Right lung (tissue), 10 donors: ENCODE results near the gene QRFPR. TPM values are rescaled to one million over a fixed set of nuclear protein-coding genes. Genes with fewer than 3 reads are reported as not detected.
"Not testable (repeated sequence)": the region's sequence is repeated elsewhere in the genome, so short reads cannot be mapped to it uniquely, and the experiment has no call there.

Experiments used
- DNase-seq, 2 donors: peaks; one replicate each; pipeline ENCODE4 v3.0.0-alpha.2; 2013
- long read RNA-seq, 8 donors: transcript quantifications; one replicate each; lab custom pipeline, GENCODE V29; 2026
- polyA plus RNA-seq, 5 donors: library from polyadenylated mRNA; unstranded; fragments of 120-200 nt; gene quantifications; one replicate each; pipeline versions ENCODE4 v1.2.1 to v1.2.3, GENCODE V29; 2013; ENCODE audit warnings: inconsistent platforms in 1 of 5, low replicate concordance in 1 of 5; ENCODE audit not compliant: insufficient read length in 5 of 5, insufficient read depth in 1 of 5

The QRFPR gene
- 1 to 10 TPM in 4 of 5 donors, under 1 TPM in 1; 0.73 to 3.7 (median 2.5) TPM for polyA plus RNA-seq
- long read RNA-seq, donor 1, result 0 reads
- long read RNA-seq, donor 2, result 0 reads
- long read RNA-seq, donor 3, result 0 reads
- long read RNA-seq, donor 4, partial matches to known transcripts, result 0 of 1 reads
- long read RNA-seq, donor 4, other reads (novel, unspliced or antisense), result 0 of 1 reads
- long read RNA-seq, donor 5, partial matches to known transcripts, result 0 of 1 reads
- long read RNA-seq, donor 5, other reads (novel, unspliced or antisense), result 0 of 1 reads
- long read RNA-seq, donor 6, partial matches to known transcripts, result 0 of 2 reads
- long read RNA-seq, donor 6, other reads (novel, unspliced or antisense), result 0 of 2 reads
- long read RNA-seq, donor 7, partial matches to known transcripts, result 0 of 1 reads
- long read RNA-seq, donor 7, other reads (novel, unspliced or antisense), result 0 of 1 reads
- long read RNA-seq, donor 8, partial matches to known transcripts, result 0 of 2 reads
- long read RNA-seq, donor 8, other reads (novel, unspliced or antisense), result 0 of 2 reads

DNA sequence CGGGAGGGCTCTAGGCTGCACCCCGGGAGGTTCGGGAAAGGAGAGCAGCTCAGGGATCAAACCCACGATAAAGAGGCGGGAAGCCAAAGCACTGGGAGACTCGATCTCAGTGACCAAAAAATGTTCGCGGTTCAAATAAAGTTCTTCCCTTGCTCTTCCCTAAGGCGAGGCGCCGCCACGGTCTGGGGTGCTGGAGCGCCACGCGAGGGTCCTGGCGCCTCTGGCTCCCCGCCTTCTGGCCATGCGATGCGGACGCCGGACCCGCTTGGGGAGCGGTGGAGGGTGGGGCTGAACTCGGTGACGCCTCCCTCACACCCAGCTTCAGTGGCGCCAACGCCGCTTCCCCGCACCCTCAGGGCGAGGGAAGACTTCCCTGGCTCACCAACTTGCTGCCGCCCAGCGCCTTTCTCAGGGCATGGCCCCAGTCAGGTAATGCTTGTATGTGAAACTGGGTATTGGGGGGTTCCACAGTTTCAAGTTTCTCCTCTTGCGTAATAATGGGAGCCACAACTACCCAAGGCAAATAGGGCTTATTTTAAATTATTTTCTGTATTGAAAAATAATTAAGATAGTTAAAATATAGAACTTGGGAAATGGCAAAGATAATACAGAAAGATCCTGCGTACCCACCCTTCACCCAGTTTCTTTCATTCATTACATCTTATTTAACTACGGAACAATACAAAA is at the start of gene QRFPR:
Gene QRFPR, minus strand, starts transcription at position 243 of the 687 bp plus-strand sequence. CDS start 371 bp downstream, outside the sequence.
- DNase-seq, result peak in 1 of 2 donors; percentile 21

DNA sequence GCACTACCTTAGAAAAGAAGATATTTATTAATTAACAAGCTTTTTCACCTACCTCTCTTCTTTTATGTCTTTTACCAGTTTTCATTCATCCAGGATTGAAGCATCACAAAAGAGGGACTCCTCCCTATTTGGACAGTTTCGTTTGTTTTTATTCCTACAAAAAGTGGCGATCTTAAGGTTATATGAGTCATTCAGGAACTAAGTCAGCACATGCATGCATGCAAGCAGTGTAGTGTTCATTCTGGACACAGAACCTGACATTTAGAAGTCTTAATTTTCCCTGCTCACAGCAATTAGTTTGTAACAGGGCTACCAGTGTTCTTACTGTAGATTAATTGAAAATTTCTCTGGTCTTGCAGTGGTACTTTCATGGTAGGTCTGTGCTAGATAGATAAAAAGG is 47.9 kb upstream of the QRFPR start:
- DNase-seq, result no peak

DNA sequence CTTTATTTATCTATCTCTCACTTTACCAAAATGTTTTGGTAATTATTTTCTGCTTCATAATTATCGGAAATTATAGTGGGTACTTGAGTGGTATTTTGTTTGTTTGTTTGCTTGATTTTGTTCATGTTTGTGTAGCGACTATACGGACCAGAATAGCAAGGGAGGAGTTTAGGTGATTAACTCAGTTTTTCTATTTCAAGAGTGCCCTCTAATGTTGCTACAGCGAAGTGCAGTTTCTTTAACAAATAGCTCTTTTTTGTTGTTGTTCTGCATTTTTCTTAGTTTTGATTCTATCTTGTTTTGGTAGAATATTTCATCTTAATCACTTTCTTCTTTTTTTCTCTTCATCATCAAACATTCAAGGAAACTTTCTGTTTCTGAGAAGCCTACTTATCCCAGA is 40.8 kb upstream of the QRFPR start:
- peak in 1 of 2 donors; percentile 1 for DNase-seq

DNA sequence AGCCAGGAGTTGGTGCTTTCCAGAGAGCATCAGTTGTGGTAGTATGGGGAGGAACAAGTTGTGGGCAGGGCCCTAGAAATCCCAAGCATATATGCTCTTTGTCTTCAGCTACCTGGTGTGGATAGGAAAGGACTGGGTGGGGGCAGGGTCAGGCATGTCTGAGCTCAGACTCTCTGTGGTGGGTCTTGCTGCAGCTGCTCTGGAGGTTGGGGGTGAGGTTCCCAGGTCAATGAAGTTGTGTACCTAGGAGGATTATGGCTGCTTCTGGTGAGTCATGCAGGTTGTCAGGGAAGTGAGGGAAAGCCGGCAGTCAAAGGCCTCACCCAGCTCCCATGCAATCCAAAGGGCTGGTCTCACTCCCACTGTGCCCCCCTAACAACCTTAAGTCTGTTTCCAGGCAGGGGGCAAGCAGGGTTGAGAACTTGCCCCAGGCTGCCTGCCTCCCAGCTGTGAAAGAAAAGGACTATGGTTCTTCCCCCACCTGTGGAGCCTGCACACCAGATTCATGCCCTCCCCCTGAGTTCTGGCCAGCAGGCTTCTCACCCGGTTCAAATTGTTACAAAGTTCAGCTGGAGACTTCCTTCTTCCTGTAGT is 30.4 kb upstream of the QRFPR start:
- no peak for DNase-seq

DNA sequence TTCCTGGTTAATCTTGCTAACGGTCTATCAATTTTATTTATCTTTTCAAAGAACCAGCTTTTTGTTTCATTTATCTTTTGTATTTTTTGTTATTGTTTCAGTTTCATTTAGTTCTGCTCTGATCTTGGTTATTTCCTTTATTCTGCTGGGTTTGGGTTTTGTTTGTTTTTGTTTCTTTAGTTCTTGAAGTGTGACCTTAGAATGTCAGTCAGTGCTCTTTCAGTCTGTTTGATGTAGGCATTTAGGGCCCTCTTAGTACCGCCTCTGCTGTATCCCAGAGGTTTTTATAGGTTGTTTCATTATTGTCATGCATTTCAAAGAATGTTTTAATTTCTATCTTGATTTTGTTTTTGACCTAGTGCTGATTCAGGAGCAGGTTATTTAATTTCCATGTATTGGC is 27.7 kb upstream of the QRFPR start:
- not testable (repeated sequence) for DNase-seq

DNA sequence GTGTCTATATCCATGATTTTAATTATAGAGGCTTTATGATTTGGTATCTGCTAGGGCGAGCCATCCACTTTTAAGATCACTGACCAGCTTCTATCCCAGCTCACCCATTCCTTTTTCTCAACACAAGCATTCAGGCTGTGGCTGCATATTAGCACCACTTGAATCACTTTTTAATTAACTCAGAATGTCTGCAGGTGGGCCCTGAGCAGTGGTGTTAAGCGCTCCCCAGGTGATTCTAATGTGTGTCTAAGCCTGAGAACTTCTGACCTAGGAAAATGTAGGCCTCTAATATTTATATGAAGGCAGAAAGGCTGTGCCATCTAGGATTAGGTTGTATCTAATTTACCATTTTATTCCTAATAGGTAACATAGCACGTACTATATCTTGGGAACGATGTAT is 19.8 kb upstream of the QRFPR start:
- no peak for DNase-seq

DNA sequence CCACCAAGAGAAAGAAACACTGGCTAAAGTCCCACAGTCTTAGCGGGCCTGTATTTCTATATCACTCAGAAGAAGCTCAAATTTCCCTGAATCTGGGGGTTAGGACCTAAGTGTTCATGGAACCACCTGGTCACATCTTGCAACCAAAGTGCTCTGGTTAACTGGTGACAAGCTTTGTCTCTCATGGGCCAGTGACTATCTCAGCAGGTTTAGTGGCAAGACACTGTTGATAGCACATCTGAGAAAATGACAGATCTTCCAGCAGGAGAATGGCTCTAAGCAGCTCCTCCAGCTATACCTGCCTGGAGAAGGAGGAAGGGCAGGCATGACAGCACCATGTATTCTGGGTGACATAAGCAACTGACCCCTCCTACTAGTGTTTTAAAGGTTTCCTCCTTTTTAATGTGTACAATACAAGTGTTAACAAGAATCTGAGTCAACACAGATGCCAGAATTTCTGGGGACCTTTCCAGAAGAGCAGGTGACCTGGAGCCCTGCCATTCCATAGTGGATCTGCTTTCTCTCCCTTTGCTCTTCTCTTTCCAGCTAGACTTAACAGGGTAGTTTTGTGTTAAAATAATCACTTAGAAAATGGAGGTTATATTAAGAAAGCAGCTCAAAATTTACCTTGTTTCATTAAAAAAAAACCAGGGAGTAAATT is 17.3 kb upstream of the QRFPR start:
- DNase-seq, result no peak

DNA sequence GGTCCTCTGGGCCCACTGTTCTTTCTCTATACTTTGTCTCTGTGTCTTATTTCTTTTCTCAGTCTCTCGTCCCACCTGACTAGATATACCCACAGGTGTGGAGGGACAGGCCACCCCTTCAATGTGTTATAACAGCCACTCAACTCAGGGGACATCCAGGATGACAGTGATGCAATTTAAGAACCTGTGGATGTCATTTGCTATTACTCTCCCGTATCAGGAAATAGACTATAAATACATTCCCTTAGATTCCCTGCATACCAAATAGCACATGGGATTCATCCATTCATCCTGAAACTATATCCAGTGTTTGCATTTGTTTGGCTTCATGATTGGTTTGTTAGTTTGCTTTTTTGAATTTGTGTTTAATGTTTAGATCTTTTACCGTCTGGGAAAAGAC is 16.6 kb upstream of the QRFPR start:
- no peak for DNase-seq

DNA sequence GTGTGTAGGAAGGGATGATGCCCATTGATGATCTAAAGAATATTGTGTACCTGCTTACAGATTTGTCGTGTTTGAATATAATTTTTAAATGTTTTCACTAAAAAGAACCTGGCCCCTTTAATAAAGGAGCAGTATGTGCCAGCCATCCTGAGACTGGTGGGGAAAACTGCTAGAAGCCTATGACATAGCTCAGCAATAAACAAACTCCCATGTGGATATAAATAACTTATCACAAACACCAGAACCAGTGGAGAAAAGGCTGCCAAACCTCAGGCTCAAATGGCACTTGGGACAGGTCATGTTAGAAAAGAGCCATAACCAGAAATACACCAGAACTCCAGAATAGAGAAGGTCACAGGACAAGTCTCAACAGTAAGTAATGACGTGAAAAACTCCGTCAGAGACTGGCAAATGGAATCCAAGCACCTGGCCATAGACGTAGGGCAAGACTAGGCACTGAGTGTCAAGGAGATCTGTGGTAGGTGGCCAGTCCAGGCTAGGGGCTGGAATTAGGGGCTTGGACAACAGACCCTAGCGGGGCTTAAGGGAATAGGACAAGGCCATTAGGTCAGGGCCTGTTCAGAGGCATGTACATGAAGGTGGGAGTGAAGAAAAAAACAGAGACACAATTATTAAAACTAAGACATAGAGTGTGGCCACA is 11.7 kb upstream of the QRFPR start:
- no peak for DNase-seq

DNA sequence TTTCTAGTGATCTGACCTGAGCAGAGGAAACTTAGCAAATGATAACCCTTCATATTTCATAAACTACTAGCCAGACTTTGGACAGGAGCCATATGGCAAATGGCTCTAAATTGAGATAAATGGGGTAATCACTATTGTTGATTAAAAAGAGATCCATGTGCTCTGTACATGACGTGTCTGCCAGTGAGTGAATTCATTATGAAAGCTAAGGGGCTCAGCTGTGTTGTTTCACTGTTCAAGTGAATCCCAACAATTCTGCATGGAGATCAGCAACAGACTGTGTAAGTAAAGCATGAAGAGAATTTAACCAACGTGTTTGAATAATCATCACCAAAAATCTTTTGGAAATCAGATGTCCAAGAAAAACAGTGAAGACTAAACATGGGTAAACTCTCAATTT is 9.5 kb upstream of the QRFPR start:
- DNase-seq, result no peak

DNA sequence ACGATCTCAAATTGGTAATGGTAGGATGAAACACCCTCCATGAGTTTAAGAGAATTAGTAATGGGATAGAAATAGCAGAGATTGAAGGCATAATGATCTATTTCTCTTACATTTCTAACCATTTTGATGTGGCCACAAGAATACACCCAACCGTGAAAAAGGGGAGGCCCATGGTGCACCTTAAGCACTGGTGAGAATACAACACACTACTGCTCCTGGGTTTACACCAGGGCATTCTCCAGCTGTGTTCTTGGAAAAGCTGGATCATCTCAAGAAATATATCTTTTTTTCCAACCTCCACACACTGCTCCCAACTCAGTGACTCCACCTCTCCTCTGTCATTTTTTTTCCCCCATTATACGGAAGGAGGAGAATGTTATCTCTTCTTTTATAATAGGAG is 1.5 kb downstream of the QRFPR start:
- DNase-seq, result no peak

DNA sequence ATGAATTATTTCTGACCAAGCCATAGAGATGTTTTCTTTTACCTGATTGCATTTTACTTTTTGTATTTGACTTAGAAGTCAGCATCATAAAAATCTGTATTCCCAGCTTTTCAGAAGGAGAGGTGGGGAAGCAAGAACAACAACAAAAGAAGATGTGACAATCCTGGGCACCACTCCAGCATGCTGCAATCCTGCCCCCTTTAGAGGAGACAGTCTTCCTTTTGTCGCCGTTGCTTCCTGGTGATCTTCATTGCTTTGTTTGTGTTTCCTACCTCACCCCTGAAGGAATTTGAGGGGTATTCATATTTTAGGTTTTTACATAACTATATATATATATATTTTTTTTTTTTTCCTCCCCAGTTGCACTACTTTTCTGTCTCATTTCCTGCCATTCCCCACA is 3.7 kb downstream of the QRFPR start:
- no peak for DNase-seq

DNA sequence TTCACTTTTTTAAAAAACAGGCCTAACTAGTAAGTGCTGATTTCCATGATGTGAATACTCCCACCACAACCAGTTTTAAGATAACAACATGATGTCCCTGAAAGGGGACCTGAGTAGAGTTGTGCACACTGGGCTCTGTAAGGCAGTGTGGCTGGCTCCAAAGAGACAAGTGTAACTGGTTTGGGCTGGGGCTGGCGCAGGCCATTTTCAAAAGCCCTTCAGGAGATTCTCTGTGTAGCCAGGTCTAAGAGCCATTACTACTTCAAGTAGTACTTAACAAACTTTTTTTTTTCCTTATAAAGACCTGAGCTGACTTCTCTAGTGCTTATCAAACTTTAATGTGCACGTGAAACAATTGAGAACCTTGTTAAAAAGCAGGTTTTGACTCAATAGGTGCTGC is 4.3 kb downstream of the QRFPR start:
- peak; percentile 53 to 57 for DNase-seq

DNA sequence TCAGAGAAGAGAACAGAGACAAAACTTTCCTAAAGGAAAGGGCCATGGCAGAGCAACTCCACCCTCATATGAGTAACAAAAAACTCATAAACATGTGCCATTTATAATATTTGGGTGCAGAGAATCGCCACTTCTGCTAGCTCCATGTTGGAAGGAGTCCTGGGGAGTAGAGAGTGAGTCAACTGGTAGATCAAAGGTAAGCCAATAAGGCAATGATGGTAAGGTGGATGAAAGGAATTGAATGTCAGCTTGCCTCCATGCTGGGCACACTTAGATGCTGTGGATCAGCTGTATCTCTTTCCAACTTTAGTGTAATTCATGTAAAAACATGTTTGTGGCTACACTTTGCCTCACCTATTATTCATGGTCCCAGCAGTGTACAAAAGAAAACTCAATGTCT is 4.7 kb downstream of the QRFPR start:
- no peak for DNase-seq

DNA sequence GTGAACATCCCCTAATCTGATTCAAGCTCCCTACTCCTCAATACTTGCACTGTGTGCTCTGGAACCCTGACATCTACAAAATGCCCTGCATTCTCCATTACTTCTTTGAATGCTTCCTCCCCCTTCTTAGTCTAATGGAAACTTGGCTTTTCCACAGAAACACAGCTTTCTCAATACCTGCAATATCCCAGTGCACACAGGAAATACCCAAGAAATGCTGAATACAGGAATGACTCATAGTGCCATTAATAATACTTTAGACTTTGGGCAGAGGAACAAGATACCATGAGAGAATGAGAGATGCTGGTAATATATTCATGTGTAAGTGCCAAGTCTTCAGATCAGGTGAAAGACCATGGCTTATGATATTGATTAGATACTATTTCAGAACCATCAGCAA is 5.6 kb downstream of the QRFPR start:
- DNase-seq, result no peak

DNA sequence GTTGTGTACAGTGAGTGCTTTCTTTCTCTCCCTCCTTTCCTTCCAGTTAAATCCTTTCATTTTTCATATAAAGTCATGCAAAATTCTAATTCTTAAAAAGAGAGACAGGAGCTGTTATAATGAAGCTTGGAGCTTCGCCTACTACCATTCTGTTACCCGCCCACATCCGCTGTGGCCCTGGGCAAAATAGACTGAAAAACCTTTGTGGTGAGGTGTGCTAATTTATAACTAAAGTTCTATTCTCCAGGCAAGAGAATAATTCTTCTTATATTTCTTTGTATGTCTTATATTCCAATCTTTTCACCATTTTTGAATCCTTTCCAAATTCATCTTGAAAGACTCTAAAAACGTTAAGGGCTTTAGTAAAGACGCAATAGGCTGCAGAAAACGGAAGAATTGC is 7.0 kb downstream of the QRFPR start:
- no peak for DNase-seq

DNA sequence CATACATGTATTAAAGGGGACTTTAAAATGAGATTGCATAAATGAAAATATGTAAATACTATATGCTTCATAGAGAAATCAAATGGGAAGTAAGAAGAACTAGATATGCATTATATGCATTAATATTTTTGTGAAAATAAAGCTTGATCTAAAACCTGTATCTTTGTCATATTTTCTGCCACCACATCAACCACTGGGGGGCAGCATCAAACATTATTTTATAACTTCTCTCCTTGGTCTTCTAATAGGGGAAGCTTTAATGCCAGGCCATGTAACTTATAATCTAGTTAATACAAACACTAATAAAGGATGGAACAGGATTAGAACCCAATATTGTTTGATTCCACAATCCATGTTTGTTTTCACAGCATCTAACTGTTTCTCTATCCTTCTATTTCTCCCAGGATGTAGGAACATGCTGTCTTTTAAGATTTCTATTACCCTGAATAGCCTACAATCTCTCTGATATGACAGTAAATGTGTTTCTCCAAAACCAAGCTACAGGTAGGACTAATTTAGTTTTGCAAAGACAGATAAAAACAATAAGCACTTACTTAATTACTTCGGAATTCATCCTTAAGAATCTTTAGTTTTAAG is 10.0 kb downstream of the QRFPR start:
- peak; percentile 21 to 40 for DNase-seq

DNA sequence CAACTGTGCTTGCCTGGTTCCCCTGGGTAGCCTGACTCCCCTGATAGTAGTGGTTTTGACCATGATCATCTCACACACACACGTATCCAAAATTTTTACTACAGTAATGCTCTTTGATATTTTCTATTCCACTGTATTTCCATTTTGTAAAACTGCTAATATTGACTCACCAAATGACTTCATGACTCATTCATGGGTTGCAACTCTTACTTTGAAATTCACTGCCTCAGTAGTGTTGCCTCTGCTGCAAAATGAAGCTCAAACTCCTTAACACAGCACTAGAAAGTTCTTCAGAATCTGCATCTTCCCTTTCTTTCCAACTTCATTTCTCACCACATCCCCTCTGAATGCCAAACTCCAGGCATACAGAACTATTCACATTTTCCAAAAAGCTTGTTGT is 20.3 kb downstream of the QRFPR start:
- no peak for DNase-seq

DNA sequence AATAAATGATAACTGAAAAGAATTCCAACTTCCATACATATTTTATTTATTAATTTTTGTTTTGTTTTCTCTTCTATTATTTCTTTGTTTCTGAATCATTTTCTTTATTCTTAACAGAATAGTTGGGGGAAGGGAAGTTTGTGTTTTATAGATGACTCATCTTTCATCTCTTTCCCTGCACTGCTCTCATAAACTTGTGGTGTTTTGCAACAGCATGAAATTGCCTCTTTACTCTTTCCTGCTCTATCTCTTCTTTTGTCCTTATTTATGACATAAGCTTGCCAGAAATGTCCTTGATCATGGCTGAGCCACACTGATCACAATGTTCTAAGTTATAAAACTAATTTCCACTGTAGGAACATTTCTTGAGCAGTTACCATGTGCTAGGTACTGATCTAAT is 22.3 kb downstream of the QRFPR start:
- DNase-seq, result no peak

DNA sequence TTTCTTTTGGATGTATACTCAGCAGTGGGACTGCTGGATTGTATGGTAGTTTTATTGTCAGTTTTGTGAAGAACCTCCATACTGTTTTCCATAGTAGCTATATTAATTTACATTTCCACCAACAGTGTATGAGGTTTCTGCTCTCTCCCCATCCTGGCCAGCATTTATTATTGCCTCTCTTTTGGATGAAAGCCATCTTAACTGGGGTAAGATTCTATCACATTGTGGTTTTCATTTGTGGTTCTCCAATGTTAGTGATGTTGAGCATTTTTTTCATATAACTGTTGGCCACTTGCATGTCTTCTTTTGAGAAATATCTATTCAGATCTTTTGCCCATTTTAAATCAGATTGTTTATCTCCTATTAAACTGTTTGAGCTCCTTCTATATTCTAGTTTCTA is 27.6 kb downstream of the QRFPR start:
- DNase-seq, result no peak

DNA sequence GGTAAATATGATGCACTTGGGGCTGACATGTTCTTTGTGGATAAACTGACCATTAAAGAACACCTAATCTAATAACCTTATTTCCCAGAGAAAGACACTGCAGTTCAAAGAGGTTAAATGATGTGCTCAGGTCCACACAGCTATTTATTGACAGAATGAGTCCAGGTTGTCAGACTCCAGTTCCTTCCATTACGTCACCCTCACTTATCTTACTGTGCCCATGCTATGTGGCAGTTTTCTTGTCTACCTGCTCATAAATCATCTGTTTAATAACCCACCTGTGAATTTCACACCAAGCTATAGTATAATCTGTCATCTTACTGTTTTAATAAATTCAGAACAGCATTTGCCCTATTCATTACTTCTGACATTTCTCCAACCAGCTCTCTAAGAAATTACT is 36.7 kb downstream of the QRFPR start:
- DNase-seq, result no peak
